HG02981 (cell line): ENCODE data around the gene MGA.

ENCODE experiments used
- ATAC-seq: cut with Tn5 transposase; IDR thresholded peaks from one replicate; pipeline ENCODE4 v1.9.1; 2021; ENCODE audit warnings: mild to moderate bottlenecking, moderate library complexity; ENCODE audit not compliant: unreplicated experiment

MGA gene

DNA sequence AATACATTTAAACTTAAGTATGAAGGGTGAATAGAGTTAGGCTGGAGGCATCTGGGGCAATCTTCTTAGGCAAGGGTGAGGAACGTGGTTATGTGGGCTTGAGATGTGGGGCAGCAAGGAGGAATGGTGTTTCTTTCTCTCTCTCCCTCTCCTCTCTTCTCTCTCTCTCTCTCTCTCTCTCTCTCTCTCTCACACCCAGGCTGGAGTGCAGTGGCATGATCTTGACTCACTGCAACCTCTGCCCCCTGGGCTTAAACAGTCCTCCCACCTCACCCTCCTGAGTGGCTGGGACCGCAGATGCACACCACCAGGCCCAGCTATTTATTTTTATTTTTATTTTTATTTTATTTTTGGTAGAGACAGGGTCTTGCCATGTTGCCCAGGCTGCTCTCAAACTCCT, 4.0 kb upstream of the MGA start:
- no peak for ATAC-seq

DNA sequence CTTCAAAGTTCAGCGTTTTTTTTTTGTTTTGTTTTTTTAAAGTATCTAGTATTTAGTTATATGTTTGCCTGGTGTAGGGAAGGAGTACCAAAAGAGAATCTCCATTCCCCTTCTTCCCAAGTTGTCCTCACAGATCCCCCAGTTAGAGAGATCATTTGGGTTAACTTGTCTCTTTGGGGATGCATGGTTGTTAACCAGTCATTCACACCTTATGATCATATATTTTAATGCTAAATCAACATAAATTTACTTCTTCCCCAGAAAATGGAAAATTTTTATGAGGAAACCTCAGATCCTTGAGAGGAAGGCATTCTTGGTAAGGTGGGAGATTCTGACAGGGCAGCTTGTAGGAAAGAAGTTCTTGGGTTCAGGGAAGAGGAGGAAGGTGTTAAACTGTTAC, 1.5 kb upstream of the MGA start:
- no peak for ATAC-seq

DNA sequence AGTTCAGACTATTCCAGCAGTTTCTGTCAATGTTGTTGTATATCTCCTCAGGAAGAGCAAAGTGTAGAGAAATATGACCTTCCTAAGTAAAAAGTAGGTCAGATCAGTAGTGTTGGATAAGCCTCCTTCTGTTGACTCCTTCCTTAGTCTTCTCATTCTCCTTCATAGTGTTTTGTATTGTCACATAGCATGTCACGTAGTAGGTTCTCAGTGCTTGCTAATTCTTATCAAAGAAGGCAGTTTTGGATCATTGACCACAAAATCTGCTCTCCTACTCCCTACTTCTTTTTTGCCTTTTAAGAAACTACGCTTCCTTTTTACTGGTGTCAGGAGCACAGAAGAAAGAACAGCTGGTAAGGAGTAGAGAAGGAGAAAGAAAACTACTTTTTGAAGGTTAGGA, 1.0 kb upstream of the MGA start:
- ATAC-seq, result no peak

DNA sequence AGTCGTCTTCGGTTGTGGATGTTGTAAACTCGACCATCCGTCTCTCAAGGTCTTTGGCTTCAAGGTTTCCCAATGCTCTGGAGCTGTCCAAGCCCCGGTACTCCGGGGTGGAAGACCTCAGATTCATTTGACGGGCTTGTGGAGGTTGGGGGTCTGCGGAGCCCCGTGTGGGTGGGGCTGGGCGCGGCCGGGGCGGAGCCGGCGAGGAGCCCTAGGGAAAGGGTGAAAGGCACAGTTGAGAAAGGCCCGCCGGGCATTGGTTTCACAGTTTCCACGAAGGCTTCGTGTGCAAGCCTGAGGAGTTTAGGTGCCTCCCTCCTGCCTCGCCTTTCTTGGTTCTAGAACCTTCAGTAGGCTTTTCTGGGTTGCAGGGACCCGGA, 360 bp upstream of the MGA start:
- ATAC-seq, result no peak

DNA sequence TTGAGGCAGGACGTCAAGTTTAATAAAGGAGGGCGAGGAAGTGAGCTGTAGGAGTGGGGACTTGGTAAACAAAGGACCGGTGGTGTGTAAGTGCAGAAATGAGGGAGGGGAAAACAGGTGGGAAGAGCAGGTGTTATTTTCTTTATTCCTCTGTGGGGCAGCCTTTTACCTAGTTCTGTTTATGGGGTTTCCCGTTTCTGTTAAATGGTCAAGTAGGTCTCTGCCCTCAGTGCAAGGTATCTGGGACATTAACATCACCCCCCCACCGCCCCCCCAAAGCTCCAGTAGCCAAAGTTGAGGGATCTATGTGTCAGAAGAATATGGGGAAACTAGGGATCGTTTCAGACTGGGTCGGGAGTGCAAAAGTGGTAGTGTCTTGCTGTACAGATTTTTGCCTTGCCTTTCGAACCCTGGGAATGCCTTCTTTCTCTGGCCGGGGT, 893 bp downstream of the MGA start:
- ATAC-seq, result no peak

DNA sequence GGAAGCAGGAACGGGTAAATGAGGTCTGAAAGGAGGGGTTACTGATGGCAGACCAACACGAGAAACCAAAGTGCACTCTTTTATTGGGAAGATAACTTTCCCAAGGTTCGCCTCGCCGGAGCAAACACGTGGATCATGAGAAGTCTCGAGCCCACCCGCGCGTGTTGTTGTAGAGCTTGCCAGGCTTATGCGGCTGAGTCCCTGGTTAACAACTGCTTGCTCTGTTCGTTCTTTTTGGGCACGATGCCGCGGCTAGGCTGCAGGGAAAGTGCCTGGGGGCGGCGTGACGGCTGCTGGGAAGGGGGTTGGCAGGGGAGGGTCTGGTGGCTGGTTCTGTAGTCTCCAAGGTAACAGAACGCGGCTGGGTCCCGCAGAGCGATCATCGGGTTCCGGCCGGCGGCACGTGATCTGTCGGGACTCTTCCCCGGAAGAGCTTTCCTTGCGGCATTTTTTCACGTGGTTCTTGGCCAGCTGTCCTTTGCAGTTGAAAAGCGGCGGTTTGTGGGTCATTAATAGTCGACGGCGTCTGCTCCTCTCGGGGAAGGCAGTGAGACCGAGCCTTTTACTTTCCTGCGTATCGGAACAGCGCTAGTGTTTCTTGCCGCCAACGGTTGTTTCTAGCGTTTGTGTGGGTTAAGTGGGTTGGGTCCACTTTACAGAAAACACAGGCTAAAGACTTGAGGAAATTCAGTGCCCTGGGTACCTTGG, 1.5 kb downstream of the MGA start:
- ATAC-seq, result peak; percentile 50

DNA sequence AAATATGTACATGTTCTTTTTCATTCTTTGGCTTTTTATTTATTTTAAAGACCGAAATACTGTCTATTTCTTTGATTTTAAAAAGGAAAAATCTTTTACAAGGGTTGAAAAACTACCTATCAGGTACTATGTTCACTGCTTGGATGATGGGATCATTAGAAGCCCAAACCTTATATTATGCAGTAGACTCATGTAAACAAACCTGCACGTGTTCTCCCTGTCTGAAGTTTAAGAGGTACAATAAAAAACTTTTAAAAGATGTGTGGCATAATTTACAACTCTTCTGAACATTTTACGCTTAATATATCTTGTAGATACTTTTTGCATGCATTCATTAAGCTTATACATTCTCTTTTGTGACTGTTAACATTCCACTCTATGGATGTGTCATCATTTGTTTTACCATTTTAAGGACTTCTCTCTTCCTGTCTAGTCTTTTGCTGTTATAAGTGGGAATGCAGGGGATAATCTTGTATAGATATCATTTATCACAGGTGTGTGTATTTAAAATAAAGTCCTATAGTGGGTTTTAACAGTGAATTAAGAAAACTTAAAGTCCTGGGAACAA, 6.2 kb downstream of the MGA start:
- ATAC-seq, result no peak

DNA sequence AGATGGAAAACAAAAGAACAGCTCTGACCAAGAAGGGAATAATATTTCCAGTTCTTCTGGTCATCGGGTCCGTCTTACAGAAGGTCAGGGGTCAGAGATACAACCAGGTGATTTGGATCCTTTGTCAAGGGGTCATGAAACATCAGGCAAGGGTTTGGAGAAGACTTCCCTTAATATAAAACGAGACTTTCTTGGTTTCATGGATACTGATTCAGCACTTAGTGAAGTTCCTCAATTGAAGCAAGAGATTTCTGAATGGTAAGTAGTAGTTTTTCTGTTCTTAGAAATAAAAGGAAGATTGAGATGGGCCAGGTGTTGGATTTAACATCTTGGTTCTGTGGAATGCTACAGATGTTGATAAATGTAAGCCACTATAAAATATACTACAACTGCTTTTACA, 9.5 kb downstream of the MGA start:
- ATAC-seq, result no peak

DNA sequence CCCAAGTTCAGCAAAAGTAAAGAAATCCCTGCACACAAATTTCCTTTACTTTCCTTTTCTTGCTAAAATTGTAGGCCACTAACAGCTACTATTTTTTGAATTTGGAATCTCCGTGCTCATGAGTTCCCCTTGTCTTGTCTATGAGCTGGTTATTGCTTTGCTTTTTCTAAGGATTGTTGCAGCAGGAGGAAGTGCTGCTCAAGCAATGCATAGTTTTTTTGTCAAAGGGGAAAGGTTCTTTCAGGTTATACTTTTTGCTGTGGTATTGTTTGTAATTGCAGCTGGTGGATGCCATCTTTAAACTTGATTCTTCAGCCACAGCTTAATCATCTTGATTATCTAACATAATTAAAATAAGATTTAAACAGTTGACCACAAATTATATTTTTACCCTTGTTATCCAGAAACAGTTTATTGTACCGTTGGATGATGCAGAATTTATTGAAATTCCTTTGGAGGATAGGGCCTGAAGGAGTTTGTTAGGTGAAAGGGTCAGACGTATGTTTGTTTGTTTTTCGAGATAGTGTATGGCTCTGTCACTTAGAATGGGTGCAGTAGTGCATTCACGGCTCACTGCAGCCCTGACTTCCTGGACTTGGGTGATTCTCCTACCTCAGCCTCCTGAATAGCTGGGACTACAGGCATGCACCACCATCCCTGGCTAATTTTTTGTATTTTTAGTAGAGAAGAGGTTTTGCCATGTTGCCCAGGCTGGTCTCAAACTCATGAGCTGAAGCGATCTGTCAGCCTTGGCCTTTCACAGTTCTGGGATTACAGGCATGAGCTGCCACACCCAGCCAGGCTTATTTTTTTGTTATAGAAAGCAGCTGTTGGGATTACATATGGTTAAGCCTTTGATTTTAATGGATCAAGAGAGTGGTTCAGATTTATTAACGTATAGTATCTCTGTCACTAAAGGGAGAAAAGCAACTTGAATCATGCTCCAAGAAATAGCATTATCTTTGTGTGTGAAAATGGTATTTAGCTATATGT, 11.7 kb downstream of the MGA start:
- ATAC-seq, result no peak

DNA sequence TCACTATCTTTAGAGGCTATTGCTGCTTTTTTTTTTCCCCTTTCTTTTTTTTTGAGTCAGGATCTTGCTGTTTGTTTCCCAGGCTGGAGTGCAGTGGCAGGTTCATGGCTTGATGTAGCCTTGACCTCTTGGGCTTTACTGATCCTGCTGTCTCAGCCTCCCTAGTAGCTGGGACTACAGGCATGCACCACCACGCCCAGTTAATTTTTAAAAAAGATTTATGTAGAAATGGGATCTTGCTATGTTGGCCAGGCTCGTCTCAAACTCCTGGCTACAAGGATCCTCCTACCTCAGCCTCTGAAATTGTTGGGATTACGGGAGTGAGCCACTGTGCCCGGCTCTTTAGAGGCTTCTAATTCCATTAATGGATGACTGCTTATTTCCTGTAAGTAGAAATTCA, 15.1 kb downstream of the MGA start:
- no peak for ATAC-seq

DNA sequence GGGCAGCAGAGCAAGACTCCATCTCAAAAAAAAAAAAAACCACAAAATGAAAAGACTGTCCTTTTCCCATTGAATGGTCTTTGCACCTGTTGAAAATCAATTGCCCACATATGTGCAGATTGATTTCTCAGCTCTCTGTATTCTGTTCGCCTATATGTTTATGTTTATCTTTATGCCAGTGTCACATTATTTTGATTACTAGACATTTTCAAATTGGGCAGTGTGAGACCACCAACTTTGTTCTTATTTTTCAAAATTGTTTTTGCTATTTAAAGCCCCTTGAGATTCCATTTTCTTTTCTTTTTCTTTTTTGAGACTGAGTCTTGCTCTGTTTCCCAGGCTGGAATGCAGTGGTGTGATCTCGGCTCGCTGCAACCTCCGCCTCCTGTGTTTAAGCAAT, 18.5 kb downstream of the MGA start:
- no peak for ATAC-seq

DNA sequence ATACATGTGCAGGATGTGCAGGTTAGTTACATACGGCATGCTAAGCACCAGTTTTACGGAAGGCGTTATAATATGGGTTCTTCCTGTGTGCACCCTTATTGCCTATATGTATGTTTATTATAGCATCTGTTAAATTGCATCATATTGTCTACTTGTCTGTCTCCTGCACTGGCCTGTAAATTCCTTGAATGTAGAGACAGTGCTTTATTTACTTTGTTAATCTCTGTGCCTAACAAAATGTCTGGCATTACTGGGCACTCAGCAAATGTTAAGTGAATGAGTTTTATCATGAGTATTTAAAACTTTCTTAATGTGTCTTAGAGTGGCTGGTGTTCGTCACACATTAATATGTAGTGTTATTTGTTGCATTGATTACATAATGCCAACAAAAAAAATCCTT, 23.8 kb downstream of the MGA start:
- no peak for ATAC-seq

DNA sequence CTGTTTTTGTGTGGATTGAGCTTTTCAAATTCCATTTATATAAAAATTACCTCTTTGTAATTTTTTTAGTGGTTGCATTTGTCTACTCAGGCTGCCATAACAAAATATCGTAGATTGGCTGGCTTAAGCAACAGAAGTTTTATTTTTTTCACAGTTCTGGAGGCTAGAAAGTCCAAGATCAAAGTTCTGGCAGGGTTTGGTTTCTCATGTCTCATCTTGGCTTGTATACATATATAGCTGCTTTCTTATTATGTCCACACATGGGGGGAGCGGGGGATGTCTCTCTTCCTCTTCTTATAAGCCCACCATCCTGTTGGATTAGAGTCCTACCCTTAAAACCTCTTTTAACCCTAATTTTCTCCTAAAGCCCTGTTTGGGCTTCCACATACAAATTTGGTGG, 28.5 kb downstream of the MGA start:
- no peak for ATAC-seq

DNA sequence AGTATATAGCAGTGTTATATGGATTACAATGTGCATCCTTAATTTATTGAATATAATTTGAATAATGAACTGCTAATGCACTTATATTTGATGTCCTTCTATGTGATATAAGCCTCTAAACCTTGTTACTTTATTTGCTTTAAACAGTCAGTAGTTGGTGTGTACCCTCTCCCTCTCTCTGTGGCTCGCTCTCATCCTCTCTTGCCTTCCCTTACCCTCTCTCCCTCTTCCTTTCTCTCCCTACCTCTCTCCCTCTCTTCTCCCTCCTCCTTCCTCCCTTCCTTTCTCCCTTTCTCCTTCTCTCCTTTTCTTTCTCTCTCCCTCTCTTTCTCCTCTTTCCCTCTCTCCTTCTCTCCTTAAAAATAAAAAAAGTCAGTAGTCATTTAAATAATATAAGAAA, 28.9 kb downstream of the MGA start:
- no peak for ATAC-seq

DNA sequence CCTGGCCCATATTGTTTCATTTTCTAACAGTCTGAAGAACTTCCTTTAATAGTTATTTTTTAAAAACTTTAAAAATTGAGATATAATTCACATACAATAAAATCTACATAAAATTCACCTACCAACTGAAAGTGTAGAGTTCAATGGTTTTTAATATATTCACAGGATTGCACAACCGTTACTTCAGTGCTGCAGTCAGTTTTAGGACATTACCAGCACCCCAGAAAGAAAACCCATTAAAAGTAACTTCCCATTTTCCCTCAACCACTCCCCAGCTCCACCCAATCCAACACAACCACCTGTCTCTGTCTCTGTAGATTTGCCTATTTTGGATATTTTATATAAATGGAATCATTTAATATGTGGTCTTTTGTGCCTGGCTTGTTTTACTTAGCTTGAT, 29.6 kb downstream of the MGA start:
- no peak for ATAC-seq

DNA sequence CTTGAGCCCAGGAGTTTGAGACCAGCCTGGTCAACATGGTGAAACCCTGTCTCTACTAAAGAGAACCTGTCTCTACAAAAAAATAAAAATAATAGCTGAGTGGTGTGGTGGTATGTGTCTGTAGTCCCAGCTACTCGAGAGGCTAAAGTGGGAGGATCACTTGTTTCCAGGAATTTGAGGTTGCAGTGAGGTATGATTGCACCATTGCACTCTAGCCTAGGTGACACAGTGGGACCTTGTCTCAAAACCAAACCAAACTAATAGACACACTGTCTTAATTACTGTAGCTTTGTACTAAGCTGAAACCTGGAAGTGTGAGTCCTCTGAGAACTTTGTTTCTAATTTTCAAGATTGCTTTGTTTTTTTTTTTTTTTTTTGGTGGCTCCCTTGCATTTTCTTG, 30.4 kb downstream of the MGA start:
- no peak for ATAC-seq

DNA sequence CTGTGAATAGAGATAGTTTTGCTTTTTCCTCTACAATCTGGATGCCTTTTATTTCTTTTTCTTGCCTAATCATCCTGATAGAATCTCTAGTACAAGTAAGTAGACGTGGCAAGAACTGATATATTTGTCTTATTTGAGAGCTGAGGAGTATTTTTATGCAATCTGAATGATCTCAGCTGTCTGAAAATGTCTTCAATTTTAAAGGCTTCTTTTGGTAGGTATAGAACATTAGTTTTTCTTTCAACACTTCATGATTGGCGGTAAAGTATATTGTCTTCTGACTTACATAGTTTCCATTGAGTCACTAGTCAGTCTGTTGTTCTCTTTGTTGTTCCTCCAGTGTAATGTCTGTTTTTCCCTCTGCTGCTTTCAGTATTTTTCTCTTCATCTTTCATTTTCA, 31.3 kb downstream of the MGA start:
- ATAC-seq, result no peak

DNA sequence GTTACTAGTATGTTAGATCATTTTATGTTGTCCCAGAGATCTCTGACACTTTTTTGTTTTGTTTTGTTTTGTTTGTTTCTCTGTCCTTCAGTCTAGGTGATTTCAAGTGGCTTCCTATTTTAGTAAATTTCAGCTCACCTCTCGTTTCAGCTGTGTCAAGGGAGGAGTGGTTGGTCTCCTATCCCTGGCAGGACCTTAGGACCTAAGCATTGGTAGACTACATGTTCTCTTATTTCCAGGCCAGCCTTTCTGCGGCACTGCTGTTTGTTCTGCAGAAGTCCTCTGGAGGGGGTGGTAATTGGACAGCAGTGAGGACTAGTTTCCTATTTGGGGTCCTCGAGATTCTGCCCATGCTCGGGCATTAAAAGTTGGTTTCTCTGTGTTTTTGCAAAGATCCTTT, 31.8 kb downstream of the MGA start:
- no peak for ATAC-seq

DNA sequence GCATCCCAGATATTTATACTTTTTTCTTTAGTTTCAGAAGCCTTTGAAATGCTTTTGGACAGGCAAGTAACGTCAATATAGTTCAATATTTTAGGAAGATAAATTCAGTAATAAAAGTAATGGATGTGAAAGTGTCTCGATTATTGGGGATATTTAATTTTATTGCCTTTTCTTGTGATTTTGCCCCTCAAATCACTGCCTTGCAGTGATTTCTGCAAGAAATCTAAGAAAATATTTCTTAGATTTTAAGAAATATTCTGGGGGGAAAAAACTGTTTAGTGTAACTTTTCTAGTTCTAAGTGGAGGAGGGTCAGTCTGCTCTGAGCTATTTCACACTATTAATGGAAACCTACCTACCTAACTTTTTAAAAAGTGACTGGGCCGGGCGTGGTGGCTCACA, 33.6 kb downstream of the MGA start:
- ATAC-seq, result no peak

DNA sequence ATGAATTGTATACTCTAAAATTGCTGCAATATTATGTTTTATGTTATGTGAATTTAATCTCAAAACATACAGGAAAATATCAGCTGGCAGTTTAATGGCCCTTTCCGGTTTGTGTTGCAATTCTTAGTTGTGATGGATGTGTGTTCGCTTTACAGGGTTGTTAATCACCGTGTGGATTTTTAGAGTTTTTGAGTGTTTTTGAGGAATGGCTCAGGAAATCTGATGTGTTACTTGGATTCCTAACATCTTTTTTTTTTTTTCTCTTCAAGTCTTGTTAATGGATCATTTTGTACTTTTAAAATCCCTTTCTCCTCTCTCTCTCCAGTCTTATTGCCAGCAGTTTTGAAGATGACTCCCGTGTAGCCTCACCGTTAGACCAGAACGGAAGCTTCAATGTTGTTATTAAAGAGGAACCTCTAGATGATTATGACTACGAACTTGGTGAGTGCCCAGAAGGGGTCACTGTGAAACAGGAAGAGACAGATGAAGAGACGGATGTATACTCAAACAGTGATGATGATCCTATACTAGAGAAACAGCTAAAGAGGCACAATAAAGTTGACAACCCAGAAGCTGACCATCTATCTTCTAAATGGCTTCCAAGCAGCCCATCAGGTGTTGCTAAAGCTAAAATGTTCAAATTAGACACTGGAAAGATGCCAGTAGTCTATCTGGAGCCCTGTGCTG, 35.7 kb downstream of the MGA start:
- ATAC-seq, result peak; percentile 87

DNA sequence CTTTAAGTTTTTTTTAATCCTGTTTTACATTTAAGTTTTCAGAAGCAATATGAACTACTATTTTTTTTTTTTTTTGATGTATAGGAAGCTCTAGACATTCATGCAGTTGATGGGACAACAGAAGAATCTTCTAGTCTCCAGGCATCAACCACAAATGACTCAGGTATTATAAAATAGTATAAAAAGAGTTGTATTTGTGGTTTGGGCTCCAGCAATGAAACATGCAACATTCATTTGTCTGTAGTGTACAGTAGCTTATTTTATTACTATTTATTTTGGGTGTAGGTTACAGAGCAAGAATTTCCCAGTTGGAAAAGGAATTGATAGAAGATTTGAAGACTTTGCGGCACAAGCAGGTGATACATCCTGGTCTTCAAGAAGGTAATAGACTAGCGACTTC, 38.6 kb downstream of the MGA start:
- no peak for ATAC-seq
